Measurements from ENCODE around the gene ABI1. TPM values are rescaled to one million over a fixed set of nuclear protein-coding genes. Genes with fewer than 3 reads are reported as not detected.

Gene ABI1
- total and polyA plus RNA-seq, 2 donors (not counting 3 experiments of a cell fraction or from before 2014, with no cell fraction given): 58.8 to 59.1 TPM

GRCh38 chr10:26737730-26738129 lies 123.0 kb downstream of the ABI1 start:
- no TSS peak for BruUV-seq (replicated peaks)
- intact Hi-C loops (cut with micrococcal nuclease) (no loop called here), dilution Hi-C loops (cut with MboI; ENCODE audit: extremely low pct_ligation_motif_present, low sequenced_read_pairs) (no loop called here)
- POLR2A ChIA-PET: no interaction called here
- H3K9me3 ChIP-seq (replicated peaks; ENCODE audit: control insufficient read depth, insufficient read depth, low read length): no peaks in the 10 kb centered on the region
- TF ChIP-seq MYC (IDR thresholded peaks at IDR 0.05; ENCODE audit: low read depth, low read length): no peak
- TF ChIP-seq JUN (IDR thresholded peaks at IDR 0.05; ENCODE audit: borderline replicate concordance, insufficient read depth, insufficient read length, low read depth): no peak
- H3K4me1 ChIP-seq (ENCODE audit: control insufficient read depth, extremely low read depth, insufficient read depth, low read length): no peaks in the 10 kb centered on the region
- no peaks in the 10 kb centered on the region for H4K20me1 ChIP-seq (replicated peaks; ENCODE audit: control insufficient read depth, extremely low read depth, insufficient read depth, low read length)
- CTCF ChIA-PET: no interaction called here
- H3K4me3 ChIP-seq (replicated peaks in 1 of 3; ENCODE audit: insufficient read depth in 1 of 3, low read depth in 1 of 3, low read length in 3 of 3): no peak overlapping the region
- H2AFZ ChIP-seq (ENCODE audit: low read depth, low read length): no peak overlapping the region
- no peak overlapping the region for H3K9ac ChIP-seq (replicated peaks; ENCODE audit: extremely low read depth, insufficient read depth, low read length)
- peaks cover 2 to 20% of the 10 kb centered on the region in 2 experiments for H3K36me3 ChIP-seq (ENCODE audit: control insufficient read depth in 2 of 2, extremely low read depth in 1 of 2, insufficient read depth in 2 of 2, low read length in 2 of 2)
- FAIRE-seq: no peak
- no peak for DNase-seq (ENCODE audit: low read depth, low spot score)
- no peaks in the 10 kb centered on the region for H3K9me1 ChIP-seq (replicated peaks; ENCODE audit: control insufficient read depth, extremely low read depth, insufficient read depth, low read length)
- no peak overlapping the region for H3K4me2 ChIP-seq (ENCODE audit: insufficient read depth, low read length)
- no peaks in the 10 kb centered on the region for H3K27me3 ChIP-seq (ENCODE audit: control insufficient read depth in 2 of 2, insufficient read depth in 2 of 2, low read length in 2 of 2)
- no peaks in the 10 kb centered on the region for H3K79me2 ChIP-seq (ENCODE audit: control insufficient read depth, insufficient read depth, low read length)
- H3K27ac ChIP-seq (ENCODE audit: insufficient read depth, low read depth, low read length): no peak overlapping the region

DNA sequence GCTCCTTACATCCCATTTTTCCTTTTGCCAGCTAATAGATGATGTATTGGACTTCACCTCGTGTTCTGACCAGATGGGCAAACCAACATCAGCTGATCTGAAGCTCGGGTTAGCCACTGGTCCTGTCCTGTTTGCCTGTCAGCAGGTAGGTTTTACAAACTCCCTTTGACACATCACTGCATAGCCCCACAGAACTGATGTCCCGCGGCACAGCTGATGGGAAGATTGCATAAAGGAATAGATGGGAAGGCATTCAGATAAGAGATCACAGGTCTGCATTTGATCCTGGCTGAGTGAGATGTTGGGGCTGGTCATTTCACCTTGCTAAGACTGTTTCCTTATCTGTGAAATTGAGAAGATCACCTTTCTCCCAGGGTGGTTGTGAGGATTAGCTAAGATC lies 125.3 kb downstream of the ABI1 start:
- no peak overlapping the region for H3K27ac ChIP-seq (ENCODE audit: insufficient read depth, low read depth, low read length)
- CTCF ChIA-PET: interaction anchor here (0.7 to 2.1 kb wide), 3 partner anchors 9 to 147 kb away, joined by 4 to 16 read pairs (median 4); no protein-coding TSS in a partner anchor
- FAIRE-seq (no peak), DNase-seq (ENCODE audit: low read depth, low spot score) (no peak)
- H3K9me3 ChIP-seq (replicated peaks; ENCODE audit: control insufficient read depth, insufficient read depth, low read length): no peaks in the 10 kb centered on the region
- no peak overlapping the region for H2AFZ ChIP-seq (ENCODE audit: low read depth, low read length)
- no peak overlapping the region for H3K4me2 ChIP-seq (ENCODE audit: insufficient read depth, low read length)
- H3K9me1 ChIP-seq (replicated peaks; ENCODE audit: control insufficient read depth, extremely low read depth, insufficient read depth, low read length): no peaks in the 10 kb centered on the region
- no peaks in the 10 kb centered on the region for H4K20me1 ChIP-seq (replicated peaks; ENCODE audit: control insufficient read depth, extremely low read depth, insufficient read depth, low read length)
- H3K9ac ChIP-seq (replicated peaks; ENCODE audit: extremely low read depth, insufficient read depth, low read length): no peak overlapping the region
- no peaks in the 10 kb centered on the region for H3K79me2 ChIP-seq (ENCODE audit: control insufficient read depth, insufficient read depth, low read length)
- H3K36me3 ChIP-seq (ENCODE audit: control insufficient read depth in 2 of 2, extremely low read depth in 1 of 2, insufficient read depth in 2 of 2, low read length in 2 of 2): peaks cover 4 to 27% of the 10 kb centered on the region in 2 experiments
- H3K4me3 ChIP-seq (replicated peaks in 1 of 3; ENCODE audit: insufficient read depth in 1 of 3, low read depth in 1 of 3, low read length in 3 of 3): no peak overlapping the region
- BruUV-seq (replicated peaks): no TSS peak
- H3K27me3 ChIP-seq (ENCODE audit: control insufficient read depth in 2 of 2, insufficient read depth in 2 of 2, low read length in 2 of 2): no peaks in the 10 kb centered on the region
- TF ChIP-seq GATA2 (IDR thresholded peaks at IDR 0.05; ENCODE audit: insufficient read depth, insufficient read length, low read depth, low read length) (no peak), JUN (IDR thresholded peaks at IDR 0.05; ENCODE audit: borderline replicate concordance, insufficient read depth, insufficient read length, low read depth) (no peak), EZH2 (IDR thresholded peaks at IDR 0.05; ENCODE audit: borderline replicate concordance, low read depth, low read length, severe bottlenecking) (no peak), FOS (IDR thresholded peaks at IDR 0.05; ENCODE audit: borderline replicate concordance, insufficient read depth, low read length) (no peak), POLR2A (IDR thresholded peaks at IDR 0.05; ENCODE audit: low read depth, low read length) (no peak), POLR2AphosphoS5 (IDR thresholded peaks at IDR 0.05; ENCODE audit: insufficient read depth, low read depth, low read length) (no peak), MYC (IDR thresholded peaks at IDR 0.05; ENCODE audit: low read depth, low read length) (no peak)
- TF ChIP-seq, protein P1, sequence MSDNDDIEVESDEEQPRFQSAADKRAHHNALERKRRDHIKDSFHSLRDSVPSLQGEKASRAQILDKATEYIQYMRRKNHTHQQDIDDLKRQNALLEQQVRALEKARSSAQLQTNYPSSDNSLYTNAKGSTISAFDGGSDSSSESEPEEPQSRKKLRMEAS (IDR thresholded peaks at IDR 0.05; ENCODE audit: insufficient read depth, insufficient read length): no peak
- TF ChIP-seq, protein P2, sequence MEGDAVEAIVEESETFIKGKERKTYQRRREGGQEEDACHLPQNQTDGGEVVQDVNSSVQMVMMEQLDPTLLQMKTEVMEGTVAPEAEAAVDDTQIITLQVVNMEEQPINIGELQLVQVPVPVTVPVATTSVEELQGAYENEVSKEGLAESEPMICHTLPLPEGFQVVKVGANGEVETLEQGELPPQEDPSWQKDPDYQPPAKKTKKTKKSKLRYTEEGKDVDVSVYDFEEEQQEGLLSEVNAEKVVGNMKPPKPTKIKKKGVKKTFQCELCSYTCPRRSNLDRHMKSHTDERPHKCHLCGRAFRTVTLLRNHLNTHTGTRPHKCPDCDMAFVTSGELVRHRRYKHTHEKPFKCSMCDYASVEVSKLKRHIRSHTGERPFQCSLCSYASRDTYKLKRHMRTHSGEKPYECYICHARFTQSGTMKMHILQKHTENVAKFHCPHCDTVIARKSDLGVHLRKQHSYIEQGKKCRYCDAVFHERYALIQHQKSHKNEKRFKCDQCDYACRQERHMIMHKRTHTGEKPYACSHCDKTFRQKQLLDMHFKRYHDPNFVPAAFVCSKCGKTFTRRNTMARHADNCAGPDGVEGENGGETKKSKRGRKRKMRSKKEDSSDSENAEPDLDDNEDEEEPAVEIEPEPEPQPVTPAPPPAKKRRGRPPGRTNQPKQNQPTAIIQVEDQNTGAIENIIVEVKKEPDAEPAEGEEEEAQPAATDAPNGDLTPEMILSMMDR (IDR thresholded peaks at IDR 0.05; ENCODE audit: extremely low read depth in 1 of 2, insufficient read depth in 1 of 2, low read depth in 1 of 2, low read length in 2 of 2): no peak
- H3K4me1 ChIP-seq (ENCODE audit: control insufficient read depth, extremely low read depth, insufficient read depth, low read length): no peaks in the 10 kb centered on the region
- dilution Hi-C loops (cut with MboI; ENCODE audit: extremely low pct_ligation_motif_present, low sequenced_read_pairs) (no loop called here), intact Hi-C loops (cut with micrococcal nuclease) (no loop called here)
- POLR2A ChIA-PET: no interaction called here
